Adrenal gland (tissue), 12 donors: ENCODE data around the gene LIMS1. TPM values are rescaled to one million over a fixed set of nuclear protein-coding genes. Genes with fewer than 3 reads are reported as not detected.

Experiments used
- DNase-seq, 7 donors: peaks; one replicate each; pipeline ENCODE4 v3.0.0-alpha.2; 2019 to 2020
- H3K27ac ChIP-seq, 5 donors: fragments of 200-600 bp; sonication (generic) in 4 of 5; 1 replicate in 3 of 5; 2 replicates in 2 of 5; pipeline versions ENCODE4 v1.5.1 to v1.8.0; 2016 to 2020; ENCODE audit warnings: mild to moderate bottlenecking in 1 of 5
- H3K27me3 ChIP-seq: fragments of 200-600 bp; 2 replicates; pipeline ENCODE4 v1.8.0; 2021
- H3K36me3 ChIP-seq, 2 donors: fragments of 200-600 bp; replicated peaks in 1 of 2; 1 replicate in 1 of 2; 2 replicates in 1 of 2; pipeline versions ENCODE4 v1.5.1 to v1.8.0; 2018 to 2022
- H3K4me1 ChIP-seq, 2 donors: fragments of 200-600 bp; replicated peaks in 1 of 2; 1 replicate in 1 of 2; 2 replicates in 1 of 2; pipeline versions ENCODE4 v1.5.1 to v1.8.0; 2018 to 2021
- H3K4me3 ChIP-seq, 4 donors: fragments of 200-600 bp; sonication (generic) in 3 of 4; one replicate each; pipeline ENCODE4 v1.5.1; 2016 to 2018
- H3K9me3 ChIP-seq, 3 donors: fragments of 200-600 bp; sonication (generic) in 1 of 3; replicated peaks in 1 of 3; 1 replicate in 2 of 3; 2 replicates in 1 of 3; pipeline versions ENCODE4 v1.5.1 to v1.8.0; 2016 to 2021
- POLR2A ChIP-seq, 2 donors: fragments of 450-650 bp; IDR thresholded peaks; one replicate each; pipeline ENCODE4 v1.6.1; 2017; ENCODE audit warnings: antibody characterized with exemption in 2 of 2, mild to moderate bottlenecking in 2 of 2, moderate library complexity in 1 of 2
- WGBS, 4 donors: extraction: QIAGEN DNeasy Blood & Tissue Kit in 2 of 4; methylation state at CpG; one replicate each; pipeline versions ENCODE4 v1.1.5 to v1.1.7; 2013 to 2017; 5-methylcytosine and 5-hydroxymethylcytosine counted together
- intact Hi-C, 2 donors: fragments of 100-400 bp; cut with DNase I; formaldehyde crosslinking; loops; one replicate each; pipeline versions ENCODE4 v1.14.1 to v1.15.0; 2022 to 2023
- polyA plus RNA-seq, 3 donors: library from polyadenylated mRNA; stranded (reverse); fragments of 200-250 nt in 2 of 3; fragments of 350-450 nt in 1 of 3; fragmentation: Illumina TruSeq in 1 of 3; extraction: RNeasy Lipid Tissue Mini Kit (QIAGEN cat#74804) in 1 of 3; gene quantifications; one replicate each; pipeline ENCODE4 v1.2.3, GENCODE V29; 2013 to 2014
- total RNA-seq, 9 donors: library from RNA; depleted of rRNA in 4 of 9; stranded (reverse); fragments of >200 nt in 4 of 9; fragments of 120-200 nt in 1 of 9; fragmentation: NEBNext Ultra II Directional in 1 of 9; extraction: Animal tissue kit (Norgen Biotek cat#: 25700) in 1 of 9; gene quantifications; one replicate each; pipeline versions ENCODE4 v1.1.0 to v1.2.4, GENCODE V29; 2013 to 2023
- TF ChIP-seq, protein P1 (sequence below), 6 experiments: fragments of 450-650 bp in 4 of 6; fragments of 200-600 bp in 2 of 6; sonication (generic) in 1 of 6; IDR thresholded peaks; 1 replicate in 5 of 6; 2 replicates in 1 of 6; pipeline versions ENCODE4 v1.5.1 to v1.8.0; 2016 to 2021; ENCODE audit warnings: antibody characterized with exemption in 6 of 6, mild to moderate bottlenecking in 2 of 6, moderate library complexity in 1 of 6
- donor health status: healthy with polysubstance abuse.
- donor health status: Bipolar disorder and iron deficiency.
- donor health status: DM: yes; HTN: yes; CAD: no.
- donor health status: DM: no; HTN: no; CAD: no.
- donor health status: DM: no; HTN: no; CAD: no.
- donor health status: DM: yes; HTN: yes; CAD: no.

The LIMS1 gene
- total and polyA plus RNA-seq, 12 donors: 33.5 to 182 (median 111) TPM

- H3K27me3 ChIP-seq: no peaks in the 10 kb centered on the region
- peak overlapping the region in 3 of 5 donors; percentile 43 to 77 (median 67) for H3K27ac ChIP-seq
- WGBS, 4 donors: 47 to 50% (median 48%) methylated on average over 3 of the region's 3 CpGs
- intact Hi-C loops: no loop called here
- H3K4me3 ChIP-seq: no peak overlapping the region
- peak in 1 of 7 donors; percentile 40 for DNase-seq
- no peak for TF ChIP-seq POLR2A (IDR thresholded peaks at IDR 0.05)
- TF ChIP-seq, protein P1, sequence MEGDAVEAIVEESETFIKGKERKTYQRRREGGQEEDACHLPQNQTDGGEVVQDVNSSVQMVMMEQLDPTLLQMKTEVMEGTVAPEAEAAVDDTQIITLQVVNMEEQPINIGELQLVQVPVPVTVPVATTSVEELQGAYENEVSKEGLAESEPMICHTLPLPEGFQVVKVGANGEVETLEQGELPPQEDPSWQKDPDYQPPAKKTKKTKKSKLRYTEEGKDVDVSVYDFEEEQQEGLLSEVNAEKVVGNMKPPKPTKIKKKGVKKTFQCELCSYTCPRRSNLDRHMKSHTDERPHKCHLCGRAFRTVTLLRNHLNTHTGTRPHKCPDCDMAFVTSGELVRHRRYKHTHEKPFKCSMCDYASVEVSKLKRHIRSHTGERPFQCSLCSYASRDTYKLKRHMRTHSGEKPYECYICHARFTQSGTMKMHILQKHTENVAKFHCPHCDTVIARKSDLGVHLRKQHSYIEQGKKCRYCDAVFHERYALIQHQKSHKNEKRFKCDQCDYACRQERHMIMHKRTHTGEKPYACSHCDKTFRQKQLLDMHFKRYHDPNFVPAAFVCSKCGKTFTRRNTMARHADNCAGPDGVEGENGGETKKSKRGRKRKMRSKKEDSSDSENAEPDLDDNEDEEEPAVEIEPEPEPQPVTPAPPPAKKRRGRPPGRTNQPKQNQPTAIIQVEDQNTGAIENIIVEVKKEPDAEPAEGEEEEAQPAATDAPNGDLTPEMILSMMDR (IDR thresholded peaks at IDR 0.05): no peak
- H3K36me3 ChIP-seq: no peaks in the 10 kb centered on the region
- peaks cover 25 to 61% of the 10 kb centered on the region in 2 donors for H3K4me1 ChIP-seq
- no peaks in the 10 kb centered on the region for H3K9me3 ChIP-seq
Observed at GRCh38 chr2:108573061-108573460, 38.8 kb downstream of the LIMS1 start.

- no peaks in the 10 kb centered on the region for H3K36me3 ChIP-seq
- WGBS, 4 donors: 38 to 50% (median 44%) methylated on average over 2 of the region's 2 CpGs
- H3K4me1 ChIP-seq: peaks cover 25 to 68% of the 10 kb centered on the region in 2 donors
- TF ChIP-seq, protein P1 (IDR thresholded peaks at IDR 0.05): no peak
- no peak for TF ChIP-seq POLR2A (IDR thresholded peaks at IDR 0.05)
- DNase-seq: no peak
- no peaks in the 10 kb centered on the region for H3K27me3 ChIP-seq
- peak overlapping the region in 1 of 5 donors; percentile 70 for H3K27ac ChIP-seq
- intact Hi-C loops: no loop called here
- H3K4me3 ChIP-seq: no peak overlapping the region
- no peaks in the 10 kb centered on the region for H3K9me3 ChIP-seq
Observed at GRCh38 chr2:108574332-108574731, 40.1 kb downstream of the LIMS1 start.

DNA sequence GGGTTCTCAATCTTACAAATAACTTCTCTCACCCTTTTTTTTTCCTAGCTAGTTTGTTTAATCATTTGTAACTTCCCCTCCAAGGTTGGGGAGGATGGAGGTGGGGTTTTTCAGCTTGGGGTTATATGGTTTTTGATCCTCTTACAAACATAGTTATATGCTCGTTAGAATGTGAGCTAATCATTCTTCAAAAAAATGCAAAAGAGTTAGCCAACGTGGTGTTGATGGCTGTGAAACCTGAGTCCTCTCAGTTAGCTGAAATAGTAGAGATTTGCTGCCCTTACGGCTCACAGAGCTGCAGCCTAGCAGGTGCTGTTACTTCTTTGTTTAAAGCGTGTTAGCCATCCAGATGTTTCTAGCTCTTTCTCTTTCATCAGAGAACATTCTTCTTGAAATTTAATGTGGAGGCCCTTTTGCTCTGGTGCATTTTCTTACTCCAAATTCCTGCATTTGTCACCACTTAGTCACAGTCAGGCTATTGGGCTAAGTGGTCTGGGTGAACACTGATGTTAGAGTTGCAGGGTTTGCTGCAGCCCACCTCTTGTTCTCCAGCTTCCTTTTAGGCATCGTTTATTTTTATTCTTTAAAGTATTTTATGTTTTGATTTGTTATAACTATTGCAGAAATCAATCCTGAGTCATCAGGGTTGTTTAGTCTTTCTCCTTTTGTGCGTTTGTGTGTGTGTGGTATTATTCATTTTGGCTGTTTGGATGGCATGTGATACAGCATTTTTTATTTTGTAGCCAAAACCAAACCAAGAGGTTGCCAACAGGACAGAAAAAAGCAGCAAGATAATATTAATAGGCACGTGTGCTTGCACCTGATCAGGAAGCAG is 41.1 kb downstream of the LIMS1 start:
- DNase-seq: peak in 1 of 7 donors; percentile 28
- no peaks in the 10 kb centered on the region for H3K36me3 ChIP-seq
- peak overlapping the region in 4 of 5 donors; percentile 12 to 75 (median 48) for H3K27ac ChIP-seq
- TF ChIP-seq, protein P1 (IDR thresholded peaks at IDR 0.05): no peak
- TF ChIP-seq POLR2A (IDR thresholded peaks at IDR 0.05): no peak
- no peaks in the 10 kb centered on the region for H3K27me3 ChIP-seq
- H3K9me3 ChIP-seq: no peaks in the 10 kb centered on the region
- intact Hi-C loops: no loop called here
- no peak overlapping the region for H3K4me3 ChIP-seq
- H3K4me1 ChIP-seq: peaks cover 25 to 74% of the 10 kb centered on the region in 2 donors
- WGBS, 4 donors: 56 to 60% (median 58%) methylated on average over 7 of the region's 7 CpGs

GRCh38 chr2:108577099-108577498 is 42.8 kb downstream of the LIMS1 start:
- Histone ChIP-seq H3K27ac (peak overlapping the region in 1 of 5 donors; percentile 75), H3K27me3 (no peaks in the 10 kb centered on the region), H3K4me3 (no peak overlapping the region), H3K36me3 (no peaks in the 10 kb centered on the region), H3K9me3 (no peaks in the 10 kb centered on the region), H3K4me1 (peaks cover 25 to 63% of the 10 kb centered on the region in 2 donors)
- no peak for TF ChIP-seq POLR2A (IDR thresholded peaks at IDR 0.05)
- TF ChIP-seq, protein P1 (IDR thresholded peaks at IDR 0.05): no peak
- intact Hi-C loops: no loop called here
- 84 to 93% (median 91%) methylated on average over 9 of the region's 9 CpGs for WGBS, 4 donors
- DNase-seq: no peak
